K562 (cell line): ENCODE measurements around the gene FBN1. TPM values are rescaled to one million over a fixed set of nuclear protein-coding genes. Genes with fewer than 3 reads are reported as not detected.

Experiments
- BRD9 ChIP-seq: fragments of 450-650 bp; IDR thresholded peaks from 2 replicates; pipeline ENCODE4 v1.6.1; 2018; ENCODE audit warnings: low read depth; ENCODE audit not compliant: partially characterized antibody
- EGR1 ChIP-seq: fragments of 450-650 bp; conservative IDR thresholded peaks from 2 replicates; pipeline ENCODE4 v1.6.1; 2017; ENCODE audit warnings: mild to moderate bottlenecking
- ESRRB ChIP-seq: fragments of 250-450 bp; sonication (Bioruptor Pico); IDR thresholded peaks from 2 replicates; pipeline ENCODE4 v1.5.0; 2020; ENCODE audit warnings: mild to moderate bottlenecking, moderate library complexity, borderline replicate concordance
- ETV1 ChIP-seq: fragments of 450-650 bp; conservative IDR thresholded peaks from 2 replicates; pipeline ENCODE4 v1.6.1; 2016; ENCODE audit warnings: missing genetic modification characterization, control low read depth, low read depth, missing compliant biosample characterization
- FOXA3 ChIP-seq, 2 experiments: fragments of 450-650 bp in 1 of 2; sonication (generic) in 1 of 2; formaldehyde crosslinking; IDR thresholded peaks in 1 of 2; conservative IDR thresholded peaks in 1 of 2; 2 replicates each; pipeline versions ENCODE4 v1.4.0 to v1.8.0; 2020 to 2022; ENCODE audit warnings: mild to moderate bottlenecking in 2 of 2, missing genetic modification reagents in 1 of 2
- GABPB2 ChIP-seq: fragments of 250-450 bp; sonication (Bioruptor Pico); conservative IDR thresholded peaks from 2 replicates; pipeline ENCODE4 v1.5.1; 2021; ENCODE audit warnings: mild to moderate bottlenecking
- GTF2A2 ChIP-seq: IDR thresholded peaks from 2 replicates; pipeline ENCODE4 v1.6.1; 2016; ENCODE audit warnings: mild to moderate bottlenecking, missing genetic modification characterization, missing compliant biosample characterization
- HMG20A ChIP-seq: fragments of 450-650 bp; formaldehyde crosslinking; conservative IDR thresholded peaks from 2 replicates; pipeline ENCODE4 v1.4.0; 2020; ENCODE audit warnings: mild to moderate bottlenecking, mixed read lengths
- HOMEZ ChIP-seq: fragments of 250-450 bp; sonication (Bioruptor Pico); IDR thresholded peaks from 2 replicates; pipeline ENCODE4 v1.4.0; 2020; ENCODE audit warnings: mild to moderate bottlenecking, moderate library complexity
- MCM2 ChIP-seq: fragments of 450-650 bp; IDR thresholded peaks from 2 replicates; pipeline ENCODE4 v1.6.1; 2017; ENCODE audit warnings: low read depth, mild to moderate bottlenecking
- NFE2 ChIP-seq: IDR thresholded peaks from 2 replicates; pipeline ENCODE4 v1.6.1; 2014; ENCODE audit warnings: antibody characterized with exemption, low read depth
- NFXL1 ChIP-seq: fragments of 450-650 bp; formaldehyde crosslinking; IDR thresholded peaks from 2 replicates; pipeline ENCODE4 v1.4.0; 2021; ENCODE audit warnings: mild to moderate bottlenecking
- NR4A1 ChIP-seq, 2 experiments: fragments of 250-450 bp in 1 of 2; fragments of 450-650 bp in 1 of 2; sonication (Bioruptor Pico) in 1 of 2; IDR thresholded peaks; 2 replicates each; pipeline versions ENCODE4 v1.4.0 to v1.6.1; 2016 to 2020; ENCODE audit warnings: mild to moderate bottlenecking in 2 of 2, missing compliant biosample characterization in 1 of 2, missing genetic modification characterization in 1 of 2, moderate library complexity in 1 of 2
- PRPF4 ChIP-seq: fragments of 200-400 bp; formaldehyde crosslinking; IDR thresholded peaks from one replicate; pipeline ENCODE4 v1.6.1; 2017; ENCODE audit warnings: low read length, low read depth, mild to moderate bottlenecking; ENCODE audit not compliant: insufficient read depth, poor library complexity, severe bottlenecking
- PYGO2 ChIP-seq: fragments of 450-650 bp; IDR thresholded peaks from 2 replicates; pipeline ENCODE4 v1.6.1; 2016; ENCODE audit warnings: mild to moderate bottlenecking, missing genetic modification characterization, moderate library complexity, missing compliant biosample characterization
- SAFB2 ChIP-seq: fragments of 200-400 bp; formaldehyde crosslinking; IDR thresholded peaks from 2 replicates; pipeline ENCODE4 v1.6.1; 2018; ENCODE audit warnings: borderline replicate concordance, low read length, low read depth, moderate library complexity; ENCODE audit not compliant: severe bottlenecking
- SMARCB1 ChIP-seq: IDR thresholded peaks from 2 replicates; pipeline ENCODE4 v1.6.1; 2011; ENCODE audit warnings: improper control_type of control experiment, low read depth; ENCODE audit not compliant: insufficient read length
- SUPT5H ChIP-seq: fragments of 450-650 bp; IDR thresholded peaks from 2 replicates; pipeline ENCODE4 v1.6.1; 2016
- TSC22D4 ChIP-seq: fragments of 450-650 bp; IDR thresholded peaks from 2 replicates; pipeline ENCODE4 v1.6.1; 2016; ENCODE audit warnings: missing genetic modification characterization, missing biosample characterization, control low read depth
- USF2 ChIP-seq: sonication (generic); formaldehyde crosslinking; IDR thresholded peaks from 2 replicates; pipeline ENCODE4 v1.5.0; 2020; ENCODE audit warnings: missing genetic modification reagents
- YBX1 ChIP-seq: fragments of 450-650 bp; IDR thresholded peaks from 2 replicates; pipeline ENCODE4 v1.7.1; 2016; ENCODE audit warnings: mild to moderate bottlenecking
- ZNF311 ChIP-seq: fragments of 250-450 bp; sonication (Bioruptor Pico); IDR thresholded peaks from 2 replicates; pipeline ENCODE4 v1.4.0; 2020; ENCODE audit warnings: mild to moderate bottlenecking, moderate library complexity
- ZNF77 ChIP-seq: fragments of 250-450 bp; sonication (Bioruptor Pico); IDR thresholded peaks from 2 replicates; pipeline ENCODE4 v1.5.0; 2020
- polyA plus RNA-seq, 8 experiments: library from polyadenylated mRNA; depleted of rRNA in 4 of 8; stranded (reverse) in 5 of 8; unstranded in 3 of 8; fragments of >200 nt; fragmentation: Nextera tagmentation in 2 of 8; fragmentation: Illumina TruSeq in 1 of 8; extraction: Ambion mirVana in 2 of 8; extraction: Trizol in 1 of 8; gene quantifications; 2 replicates each; pipeline versions ENCODE4 v1.2.1 to v1.2.3, GENCODE V29; 2011 to 2014; ENCODE audit warnings: inconsistent platforms in 1 of 8, missing spikeins in 1 of 8
- total RNA-seq, 7 experiments: library from RNA; depleted of rRNA in 6 of 7; stranded (reverse); fragments of >200 nt in 6 of 7; fragmentation: Illumina TruSeq in 2 of 7; extraction: Trizol in 2 of 7; gene quantifications; 2 replicates each; pipeline versions ENCODE4 v1.2.1 to v1.2.3, GENCODE V29; 2011 to 2021; ENCODE audit warnings: low replicate concordance in 1 of 7

FBN1 gene
- total and polyA plus RNA-seq, 9 of the 15 experiments (the other 6 are each of a cell fraction or from before 2014, with no cell fraction given): 0.15 to 1.2 (median 0.60) TPM

GRCh38 chr15:48579945-48580671 lies 65.4 kb downstream of the FBN1 start (continued):
- TF ChIP-seq NFXL1 (CRISPR knock-in tag) (no peak), TSC22D4 (tag) (no peak), PYGO2 (tag) (no peak), SMARCB1 (no peak), HOMEZ (CRISPR knock-in tag) (no peak), FOXA3 (CRISPR knock-in tag; conservative IDR thresholded peaks at IDR 0.05 in 1 of 2, IDR thresholded peaks at IDR 0.05 in 1 of 2) (no peak), BRD9 (no peak), MCM2 (no peak), ZNF77 (no peak), USF2 (no peak), GTF2A2 (tag) (no peak), NR4A1 (CRISPR knock-in tag; IDR thresholded peaks at IDR 0.05) (no peak), NR4A1 (tag; IDR thresholded peaks at IDR 0.05) (peak; percentile 60; the same call in 1 of the 2 replicates), ETV1 (tag) (no peak), NFE2 (peak; percentile 51; the same call in 1 of the 2 replicates), ZNF311 (no peak), SAFB2 (no peak), HMG20A (no peak), YBX1 (no peak), SUPT5H (no peak), ESRRB (CRISPR knock-in tag) (no peak), GABPB2 (CRISPR knock-in tag) (no peak), PRPF4 (no peak), EGR1 (no peak)
